Neural cell (in vitro differentiated cells): ENCODE data around the gene STARD13.

ENCODE experiments used
- EZH2 ChIP-seq: fragments of 200-600, 300-800 bp; shearing (Covaris generic), sonication (generic); IDR thresholded peaks from 2 replicates; pipeline ENCODE4 v1.6.1; 2014; ENCODE audit warnings: antibody characterized with exemption, low read length, borderline replicate concordance, mild to moderate bottlenecking; ENCODE audit not compliant: insufficient read depth, poor library complexity, severe bottlenecking
- POLR2AphosphoS5 ChIP-seq: IDR thresholded peaks from 2 replicates; pipeline ENCODE4 v1.6.1; 2012
- SMC3 ChIP-seq: fragments of 450-650 bp; conservative IDR thresholded peaks from 2 replicates; pipeline ENCODE4 v1.6.1; 2014; ENCODE audit warnings: antibody characterized with exemption, mild to moderate bottlenecking, moderate library complexity; ENCODE audit not compliant: poor library complexity
- TAF1 ChIP-seq: IDR thresholded peaks from 2 replicates; pipeline ENCODE4 v1.6.1; 2012; ENCODE audit warnings: low read depth
- TF ChIP-seq, protein P1 (sequence below): fragments of 450-650 bp; IDR thresholded peaks from 2 replicates; pipeline ENCODE4 v1.5.1; 2014; ENCODE audit warnings: antibody characterized with exemption, mild to moderate bottlenecking, moderate library complexity; ENCODE audit not compliant: poor library complexity, severe bottlenecking

DNA sequence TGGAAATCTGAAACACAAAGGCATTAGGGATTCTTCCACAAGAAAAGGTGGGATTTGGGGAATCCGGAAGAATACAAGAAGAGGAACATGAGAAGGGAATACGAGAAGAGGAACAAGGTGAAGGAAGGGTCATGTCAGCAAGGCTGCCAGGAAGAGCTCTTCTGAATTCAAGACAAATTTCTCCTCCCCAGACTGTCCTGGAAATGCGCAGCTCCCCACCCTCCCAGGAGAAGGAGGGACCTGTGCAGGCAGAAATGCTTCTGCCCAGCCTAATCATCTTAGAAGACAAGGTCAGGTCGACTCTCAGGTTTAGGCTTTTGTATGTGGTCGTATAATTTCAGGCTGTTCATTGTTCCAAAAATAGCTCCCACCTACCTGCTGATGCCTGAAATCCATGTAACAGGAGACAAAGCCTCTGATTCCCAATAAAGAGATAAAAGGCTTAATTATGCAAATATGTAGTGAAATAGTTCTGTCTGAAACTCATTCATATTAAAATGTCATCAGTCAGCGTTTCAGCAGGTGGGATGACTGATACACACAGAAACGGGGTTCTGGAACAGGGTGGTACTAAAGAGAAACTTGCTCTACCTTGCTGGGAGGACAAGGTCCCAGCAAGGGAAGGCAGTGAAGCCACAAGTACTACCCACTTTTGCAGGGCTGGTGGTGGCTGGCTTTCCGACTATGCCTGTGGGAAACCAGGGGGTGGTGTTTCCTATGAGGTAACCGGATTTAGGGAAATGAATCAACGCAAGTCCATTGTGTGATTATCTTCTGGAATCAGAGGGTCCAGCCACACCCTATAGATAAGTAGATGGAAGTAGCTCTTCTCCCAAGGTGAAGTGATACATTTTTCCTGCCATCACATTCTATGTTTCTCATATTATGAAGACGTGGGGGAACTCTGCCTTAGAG, 193.2 kb downstream of the STARD13 start:
- TF ChIP-seq, protein P1, sequence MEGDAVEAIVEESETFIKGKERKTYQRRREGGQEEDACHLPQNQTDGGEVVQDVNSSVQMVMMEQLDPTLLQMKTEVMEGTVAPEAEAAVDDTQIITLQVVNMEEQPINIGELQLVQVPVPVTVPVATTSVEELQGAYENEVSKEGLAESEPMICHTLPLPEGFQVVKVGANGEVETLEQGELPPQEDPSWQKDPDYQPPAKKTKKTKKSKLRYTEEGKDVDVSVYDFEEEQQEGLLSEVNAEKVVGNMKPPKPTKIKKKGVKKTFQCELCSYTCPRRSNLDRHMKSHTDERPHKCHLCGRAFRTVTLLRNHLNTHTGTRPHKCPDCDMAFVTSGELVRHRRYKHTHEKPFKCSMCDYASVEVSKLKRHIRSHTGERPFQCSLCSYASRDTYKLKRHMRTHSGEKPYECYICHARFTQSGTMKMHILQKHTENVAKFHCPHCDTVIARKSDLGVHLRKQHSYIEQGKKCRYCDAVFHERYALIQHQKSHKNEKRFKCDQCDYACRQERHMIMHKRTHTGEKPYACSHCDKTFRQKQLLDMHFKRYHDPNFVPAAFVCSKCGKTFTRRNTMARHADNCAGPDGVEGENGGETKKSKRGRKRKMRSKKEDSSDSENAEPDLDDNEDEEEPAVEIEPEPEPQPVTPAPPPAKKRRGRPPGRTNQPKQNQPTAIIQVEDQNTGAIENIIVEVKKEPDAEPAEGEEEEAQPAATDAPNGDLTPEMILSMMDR = no peak
- TF ChIP-seq EZH2 (no peak), TAF1 (no peak), SMC3 (no peak), POLR2AphosphoS5 (no peak)
